Nephron (organoid): Measurements from ENCODE around the gene RFX2.

Source experiments
- H3K27ac Mint-ChIP-seq, 3 experiments: 2 replicates each; pipeline ENCODE4 v1.8.0; 2020; ENCODE audit warnings: mixed read lengths in 3 of 3, mild to moderate bottlenecking in 2 of 3, moderate library complexity in 1 of 3
- H3K27me3 Mint-ChIP-seq: 2 replicates; pipeline ENCODE4 v1.8.0; 2021; ENCODE audit warnings: low read depth, mild to moderate bottlenecking, moderate library complexity, mixed read lengths
- H3K36me3 Mint-ChIP-seq: 2 replicates; pipeline ENCODE4 v1.8.0; 2020; ENCODE audit warnings: low read depth, mixed read lengths
- H3K4me1 Mint-ChIP-seq: 2 replicates; pipeline ENCODE4 v1.8.0; 2020; ENCODE audit warnings: mixed read lengths
- H3K4me3 Mint-ChIP-seq, 3 experiments: 2 replicates each; pipeline ENCODE4 v1.8.0; 2020; ENCODE audit warnings: mild to moderate bottlenecking in 3 of 3, mixed read lengths in 3 of 3, moderate library complexity in 2 of 3
- H3K9me3 Mint-ChIP-seq: 2 replicates; pipeline ENCODE4 v1.8.0; 2020; ENCODE audit warnings: mixed read lengths
- TF ChIP-seq, protein P1 (sequence below), 3 experiments: fragments of 200-600 bp; sonication (generic); IDR thresholded peaks; one replicate each; pipeline ENCODE4 v1.5.0; 2021; ENCODE audit warnings: antibody characterized with exemption in 3 of 3; ENCODE audit not compliant: unreplicated experiment in 3 of 3

Gene RFX2

DNA sequence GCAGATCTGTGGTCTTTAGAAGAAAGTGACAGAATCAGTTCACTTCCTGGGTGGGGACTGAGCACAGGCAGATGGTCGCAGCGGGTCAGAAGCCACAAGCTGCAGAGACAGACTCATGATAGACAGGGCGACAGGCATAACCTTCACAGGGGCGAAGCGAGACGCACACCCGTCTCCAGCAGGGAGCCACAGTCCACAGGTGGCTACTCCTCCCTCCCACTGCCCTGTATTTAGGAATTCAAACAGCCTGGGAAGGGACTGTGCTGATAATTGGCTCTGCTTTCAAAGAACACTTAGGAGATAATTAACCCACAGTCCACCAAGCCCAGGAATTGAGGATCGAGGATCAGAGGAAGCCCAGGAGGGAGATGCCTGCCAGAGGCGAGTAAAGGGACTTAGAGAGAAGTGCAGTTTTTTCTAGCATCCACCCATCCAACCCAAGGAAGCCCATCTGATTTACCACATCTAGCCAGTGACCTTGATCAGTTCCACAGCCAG is 23.2 kb downstream of the RFX2 start:
- H3K36me3 Mint-ChIP-seq = no peaks in the 10 kb centered on the region
- H3K27me3 Mint-ChIP-seq = peaks cover 3% of the 10 kb centered on the region
- peak overlapping the region; percentile 86 to 97 (median 96) for H3K27ac Mint-ChIP-seq
- no peaks in the 10 kb centered on the region for H3K9me3 Mint-ChIP-seq
- peaks cover 39% of the 10 kb centered on the region for H3K4me1 Mint-ChIP-seq
- TF ChIP-seq, protein P1, sequence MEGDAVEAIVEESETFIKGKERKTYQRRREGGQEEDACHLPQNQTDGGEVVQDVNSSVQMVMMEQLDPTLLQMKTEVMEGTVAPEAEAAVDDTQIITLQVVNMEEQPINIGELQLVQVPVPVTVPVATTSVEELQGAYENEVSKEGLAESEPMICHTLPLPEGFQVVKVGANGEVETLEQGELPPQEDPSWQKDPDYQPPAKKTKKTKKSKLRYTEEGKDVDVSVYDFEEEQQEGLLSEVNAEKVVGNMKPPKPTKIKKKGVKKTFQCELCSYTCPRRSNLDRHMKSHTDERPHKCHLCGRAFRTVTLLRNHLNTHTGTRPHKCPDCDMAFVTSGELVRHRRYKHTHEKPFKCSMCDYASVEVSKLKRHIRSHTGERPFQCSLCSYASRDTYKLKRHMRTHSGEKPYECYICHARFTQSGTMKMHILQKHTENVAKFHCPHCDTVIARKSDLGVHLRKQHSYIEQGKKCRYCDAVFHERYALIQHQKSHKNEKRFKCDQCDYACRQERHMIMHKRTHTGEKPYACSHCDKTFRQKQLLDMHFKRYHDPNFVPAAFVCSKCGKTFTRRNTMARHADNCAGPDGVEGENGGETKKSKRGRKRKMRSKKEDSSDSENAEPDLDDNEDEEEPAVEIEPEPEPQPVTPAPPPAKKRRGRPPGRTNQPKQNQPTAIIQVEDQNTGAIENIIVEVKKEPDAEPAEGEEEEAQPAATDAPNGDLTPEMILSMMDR (IDR thresholded peaks at IDR 0.05; ENCODE audit: unreplicated experiment in 3 of 3) = no peak
- peak overlapping the region; percentile 7 to 36 (median 8) for H3K4me3 Mint-ChIP-seq

GRCh38 chr19:6086068-6086788 is 24.1 kb downstream of the RFX2 start:
- Mint-ChIP-seq H3K4me3 (no peak overlapping the region), H3K9me3 (no peaks in the 10 kb centered on the region), H3K36me3 (no peaks in the 10 kb centered on the region), H3K4me1 (peaks cover 30% of the 10 kb centered on the region), H3K27me3 (peaks cover 3% of the 10 kb centered on the region), H3K27ac (peak overlapping the region; percentile 86 to 97 (median 96))
- TF ChIP-seq, protein P1 (IDR thresholded peaks at IDR 0.05; ENCODE audit: unreplicated experiment in 3 of 3) = no peak

DNA sequence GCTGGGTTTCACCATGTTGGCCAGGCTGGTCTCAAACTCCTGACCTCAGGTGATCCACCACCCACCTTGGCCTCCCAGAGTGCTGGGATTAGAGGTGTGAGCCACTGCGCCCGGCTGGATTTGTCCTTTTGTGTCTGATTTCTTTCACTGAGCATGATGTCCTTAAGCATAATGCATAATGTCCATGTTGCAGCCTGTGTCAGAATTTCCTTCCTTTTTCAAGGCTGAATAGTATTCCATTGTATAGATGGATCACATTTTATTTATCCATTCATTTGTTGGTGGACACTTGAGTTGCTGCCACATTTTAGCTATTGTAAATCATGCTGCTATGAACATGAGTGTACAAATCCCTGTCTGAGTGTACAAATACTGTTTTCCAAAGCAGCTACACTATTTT is 25.5 kb downstream of the RFX2 start:
- Mint-ChIP-seq H3K9me3 (no peaks in the 10 kb centered on the region), H3K4me1 (peaks cover 29% of the 10 kb centered on the region), H3K4me3 (no peak overlapping the region), H3K27me3 (peaks cover 3% of the 10 kb centered on the region), H3K27ac (no peak overlapping the region), H3K36me3 (no peaks in the 10 kb centered on the region)
- TF ChIP-seq, protein P1 (IDR thresholded peaks at IDR 0.05; ENCODE audit: unreplicated experiment in 3 of 3) = no peak

DNA sequence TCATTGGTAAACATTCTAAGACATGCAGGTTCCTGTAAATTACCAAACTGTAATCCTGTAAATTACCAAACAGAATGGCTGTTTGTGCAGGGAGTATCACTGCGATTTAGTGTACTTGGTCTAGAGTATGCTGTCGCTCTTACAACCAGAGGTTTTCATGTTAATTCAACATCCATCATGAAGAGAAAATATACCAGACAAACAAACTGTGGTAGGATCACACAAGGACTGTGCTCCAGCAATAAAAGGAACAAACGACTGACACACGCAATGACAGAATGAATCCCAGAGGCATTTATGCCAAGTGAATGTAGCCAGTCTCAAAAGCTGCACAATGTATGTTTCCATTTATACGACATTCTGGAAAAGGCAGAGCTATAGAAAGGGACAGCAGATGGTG is 31.2 kb downstream of the RFX2 start:
- H3K27me3 Mint-ChIP-seq = no peaks in the 10 kb centered on the region
- H3K36me3 Mint-ChIP-seq = no peaks in the 10 kb centered on the region
- H3K9me3 Mint-ChIP-seq = no peaks in the 10 kb centered on the region
- TF ChIP-seq, protein P1 (IDR thresholded peaks at IDR 0.05; ENCODE audit: unreplicated experiment in 3 of 3) = no peak
- H3K4me1 Mint-ChIP-seq = peaks cover 8% of the 10 kb centered on the region
- H3K4me3 Mint-ChIP-seq = no peak overlapping the region
- no peak overlapping the region for H3K27ac Mint-ChIP-seq

- Mint-ChIP-seq H3K9me3 (no peaks in the 10 kb centered on the region), H3K4me1 (peaks cover 8% of the 10 kb centered on the region), H3K36me3 (no peaks in the 10 kb centered on the region), H3K27ac (no peak overlapping the region), H3K27me3 (no peaks in the 10 kb centered on the region), H3K4me3 (no peak overlapping the region)
- TF ChIP-seq, protein P1 (IDR thresholded peaks at IDR 0.05; ENCODE audit: unreplicated experiment in 3 of 3) = no peak
Observed at GRCh38 chr19:6078068-6078467, 32.2 kb downstream of the RFX2 start.
